HG03342 (cell line): Measurements from ENCODE around the gene TFDP2.
A peak's percentile ranks its signal among the peaks of the same experiment; 100 is the strongest.
"Not testable (repeated sequence)": the region's sequence is repeated elsewhere in the genome, so short reads cannot be mapped to it uniquely, and the experiment has no call there.

ENCODE experiments used
- ATAC-seq: cut with Tn5 transposase; IDR thresholded peaks from one replicate; pipeline ENCODE4 v1.9.1; 2021; ENCODE audit warnings: mild to moderate bottlenecking, moderate library complexity; ENCODE audit not compliant: unreplicated experiment

TFDP2 gene

GRCh38 chr3:142075656-142076055 is 73.7 kb downstream of the TFDP2 start:
- ATAC-seq, result not testable (repeated sequence)

DNA sequence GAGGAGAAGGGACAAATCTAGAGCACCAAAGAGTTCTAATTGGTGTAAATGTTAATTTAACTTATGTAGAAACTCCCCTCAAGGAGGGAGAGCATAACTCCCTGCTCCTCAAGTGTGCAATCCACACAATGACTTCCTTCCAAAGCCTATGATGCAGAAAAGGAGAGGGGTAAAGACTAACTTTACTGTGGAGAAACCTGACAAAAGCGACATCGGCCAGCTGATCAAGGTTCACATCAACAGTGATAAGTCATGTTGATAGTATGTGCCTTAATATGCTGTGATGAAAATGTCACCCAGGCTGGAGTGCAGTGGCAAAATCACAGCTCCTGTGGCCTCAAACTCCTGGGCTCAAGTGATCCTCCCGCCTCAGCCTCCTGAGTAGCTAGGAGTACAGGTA is 76.5 kb downstream of the TFDP2 start:
- no peak for ATAC-seq

DNA sequence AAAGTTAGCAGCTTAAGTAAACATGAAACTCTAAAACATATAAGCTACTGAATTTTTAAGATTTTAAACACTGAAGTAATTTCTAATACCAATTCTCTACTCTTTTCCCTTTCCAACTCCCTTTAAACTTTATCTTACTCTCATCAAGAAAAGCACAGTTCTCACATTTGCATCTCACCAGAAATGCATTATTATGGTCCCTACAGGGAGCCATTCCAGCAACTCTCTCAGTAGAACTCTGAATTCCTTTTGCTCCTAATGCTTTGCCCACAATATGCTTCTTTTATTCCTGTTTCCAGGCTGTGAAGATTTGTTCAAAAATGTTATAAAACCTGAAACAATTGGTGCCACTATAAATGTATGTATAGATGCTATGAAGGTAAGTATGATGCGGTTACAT is 83.4 kb downstream of the TFDP2 start:
- ATAC-seq, result no peak

GRCh38 chr3:142065344-142065743 is 84.0 kb downstream of the TFDP2 start:
- no peak for ATAC-seq

- ATAC-seq, result no peak
Measured at GRCh38 chr3:142064454-142064853, 84.9 kb downstream of the TFDP2 start.

DNA sequence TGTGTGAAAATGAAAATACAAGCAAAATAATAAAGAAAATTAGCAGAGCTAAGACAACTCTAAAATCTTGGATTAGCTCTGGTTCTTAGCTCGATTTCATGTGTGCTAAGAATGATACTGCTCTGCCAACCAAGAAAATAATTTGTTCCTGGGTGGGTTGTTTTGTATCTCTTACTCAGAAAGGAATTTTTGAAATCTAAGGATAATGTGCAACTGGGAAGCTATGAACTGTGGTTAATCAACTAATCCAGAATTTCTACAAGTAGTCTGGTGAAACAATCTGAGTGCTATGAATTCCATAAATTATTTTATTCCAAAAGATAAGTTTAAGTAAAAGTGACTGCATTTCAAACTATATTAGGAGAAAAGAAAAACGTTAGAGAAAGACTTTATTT is 92.0 kb downstream of the TFDP2 start:
- no peak for ATAC-seq

- no peak for ATAC-seq
Measured at GRCh38 chr3:142056656-142057330, 92.6 kb downstream of the TFDP2 start.

GRCh38 chr3:142053835-142054234 is 95.5 kb downstream of the TFDP2 start:
- no peak for ATAC-seq

DNA sequence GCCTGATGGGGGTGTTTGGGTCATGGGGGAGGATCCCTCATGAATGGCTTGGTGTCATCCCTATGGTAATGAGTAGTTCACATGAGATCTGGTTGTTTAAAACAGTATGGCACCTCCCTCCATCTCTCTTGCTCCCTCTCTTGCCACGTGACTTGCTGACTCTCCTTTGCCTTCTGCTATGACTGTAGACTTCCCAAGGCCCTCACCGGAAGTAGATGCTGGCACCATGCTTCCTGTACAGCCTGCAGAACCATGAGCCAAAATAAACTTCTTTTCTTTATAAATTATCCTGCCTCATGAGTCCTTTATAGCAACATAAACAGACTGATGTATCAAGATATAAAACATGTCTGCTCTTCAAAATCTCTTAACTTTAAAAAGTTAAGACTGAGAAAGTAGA is 96.1 kb downstream of the TFDP2 start:
- no peak for ATAC-seq

GRCh38 chr3:142051351-142051750 is 98.0 kb downstream of the TFDP2 start:
- ATAC-seq, result no peak

DNA sequence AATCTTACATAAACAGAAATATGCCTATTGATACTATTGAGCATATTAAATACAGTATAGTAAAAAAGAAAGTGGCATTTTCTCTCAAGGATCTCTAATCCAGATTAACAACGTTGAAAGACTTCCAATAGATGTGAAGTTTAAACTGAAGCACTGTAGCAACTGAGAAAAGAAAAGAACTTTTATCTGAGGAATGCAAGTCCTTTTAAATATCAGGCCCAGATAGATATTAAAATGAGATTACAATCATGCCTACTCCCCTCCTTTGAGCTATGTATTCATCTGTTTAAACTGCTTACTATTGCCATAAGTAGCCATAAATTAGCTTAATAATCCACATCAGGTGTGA is 102.3 kb downstream of the TFDP2 start:
- ATAC-seq, result no peak

DNA sequence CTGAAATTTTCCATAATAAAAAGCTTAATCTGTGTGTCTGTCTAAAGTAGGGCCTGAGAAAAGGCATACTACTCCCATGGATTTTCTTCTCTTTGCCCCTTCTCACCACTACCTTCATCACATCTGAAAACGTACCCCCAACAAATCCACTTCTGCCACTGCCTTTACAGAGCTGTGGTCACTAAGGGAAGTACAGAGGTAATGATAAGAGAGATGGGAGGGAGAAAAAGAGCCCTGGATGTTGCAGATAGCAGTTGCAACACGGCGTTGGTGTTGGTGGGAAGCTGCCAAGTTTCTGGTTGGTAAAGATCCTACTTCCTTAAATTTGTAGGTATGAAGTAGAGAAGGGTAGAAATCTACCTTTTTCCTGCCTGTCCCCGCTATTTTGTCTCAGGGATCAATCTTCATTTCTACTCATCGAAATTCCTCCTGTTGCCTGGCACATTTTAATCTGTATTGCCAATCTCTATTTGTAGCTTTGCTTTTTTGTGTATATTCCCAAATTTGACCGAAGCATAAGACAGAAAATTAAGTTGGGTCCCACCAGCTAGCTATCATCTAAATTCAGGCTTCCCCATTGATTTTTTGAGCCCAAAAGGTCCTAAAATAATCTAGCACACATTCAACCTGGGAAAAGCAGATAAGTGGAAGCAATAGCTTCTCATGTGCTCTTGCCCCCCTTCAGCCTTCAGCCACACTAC is 102.9 kb downstream of the TFDP2 start:
- no peak for ATAC-seq

DNA sequence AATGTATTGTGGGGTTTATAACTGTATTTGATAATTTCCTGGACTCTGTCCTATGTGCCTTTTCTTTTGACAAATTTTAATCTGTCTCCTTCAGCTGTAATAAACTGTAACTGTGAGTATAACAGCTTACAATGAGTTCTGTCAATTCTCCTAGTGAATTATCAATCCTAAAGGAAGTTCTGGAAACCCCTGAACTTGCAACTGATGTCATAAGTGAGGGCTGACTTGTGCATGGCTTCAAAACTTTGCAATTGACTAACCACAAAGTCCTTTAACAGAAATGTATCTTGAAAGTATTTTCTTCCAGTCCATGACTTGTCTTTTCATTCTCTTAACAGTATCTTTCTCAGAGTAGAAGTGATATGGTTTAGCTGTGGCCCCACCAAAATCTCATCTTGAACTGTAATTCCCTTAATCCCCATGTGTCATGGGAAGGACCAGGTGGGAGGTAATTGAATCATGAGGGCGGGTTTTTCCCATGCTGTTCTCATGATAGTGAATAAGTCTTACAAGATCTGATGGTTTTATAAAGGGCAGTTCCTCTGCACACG is 108.3 kb downstream of the TFDP2 start:
- ATAC-seq, result no peak

- ATAC-seq, result no peak
Measured at GRCh38 chr3:142035308-142035922, 113.9 kb downstream of the TFDP2 start.

DNA sequence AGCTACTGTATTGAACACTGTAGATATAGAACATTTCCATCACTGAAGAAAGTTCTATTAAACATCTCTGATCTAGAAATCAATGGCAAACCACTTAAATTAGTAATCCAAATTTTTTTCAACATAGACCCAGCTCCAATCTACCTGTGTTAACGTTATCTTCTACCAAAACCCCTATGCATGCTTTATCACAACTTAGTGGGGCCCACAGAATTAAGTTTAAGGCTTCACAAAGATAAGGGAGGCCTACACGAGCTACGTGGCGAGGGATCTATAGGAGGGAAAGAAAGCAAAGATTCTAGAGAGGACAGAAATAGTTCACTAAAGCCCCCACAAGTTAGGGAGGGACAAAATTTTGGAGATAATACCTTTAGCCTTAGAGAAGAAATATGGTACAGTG is 116.1 kb downstream of the TFDP2 start:
- ATAC-seq, result no peak

GRCh38 chr3:142031575-142031974 is 117.8 kb downstream of the TFDP2 start:
- no peak for ATAC-seq

- ATAC-seq, result no peak
Measured at GRCh38 chr3:142029791-142030190, 119.6 kb downstream of the TFDP2 start.

- no peak for ATAC-seq
Measured at GRCh38 chr3:142029052-142029642, 120.2 kb downstream of the TFDP2 start.

DNA sequence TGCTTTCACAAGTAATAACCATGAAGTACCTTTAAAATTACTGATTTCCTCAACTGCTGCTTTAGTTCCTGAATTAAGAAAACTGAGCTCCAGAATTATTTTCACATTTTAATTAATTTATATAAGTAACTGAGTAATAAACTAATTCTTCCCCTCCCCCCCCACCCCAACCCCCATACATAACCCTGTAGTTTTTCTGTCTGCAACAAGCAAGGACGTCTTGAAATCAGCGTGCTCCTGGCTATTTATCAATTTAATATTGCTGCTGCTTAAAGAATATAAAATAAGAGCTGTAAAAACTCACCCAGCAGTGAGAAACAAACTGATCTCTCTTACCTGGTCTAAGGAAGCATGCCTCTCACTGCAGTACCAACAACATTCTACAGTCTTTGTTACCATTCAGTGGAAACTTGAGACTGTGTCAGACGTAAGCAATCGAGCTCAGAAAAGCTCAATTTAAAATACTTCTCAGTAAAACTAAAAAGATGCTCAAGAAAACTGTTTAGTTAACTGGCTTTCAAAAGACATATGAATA is 121.0 kb downstream of the TFDP2 start:
- ATAC-seq, result peak; percentile 81

DNA sequence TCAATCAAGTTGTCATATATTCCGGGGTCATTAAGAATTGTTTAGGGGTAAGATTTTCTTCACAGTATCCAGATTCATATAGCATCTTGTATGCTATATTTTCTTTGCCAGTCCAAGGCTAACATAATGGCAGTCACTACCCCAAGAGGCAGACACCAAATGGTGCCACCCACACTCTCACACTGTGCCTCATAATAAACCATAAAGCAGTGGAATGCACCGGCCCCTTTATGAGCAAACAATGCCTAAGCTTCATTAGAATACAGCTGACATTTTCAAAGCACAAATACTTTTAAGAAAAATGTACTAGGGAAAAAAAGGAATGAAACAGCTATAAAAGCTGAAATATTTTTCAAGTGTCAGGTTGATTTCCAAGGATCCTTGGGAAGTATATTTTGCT is 121.6 kb downstream of the TFDP2 start:
- ATAC-seq, result peak; percentile 54

GRCh38 chr3:142027300-142027699 is 122.0 kb downstream of the TFDP2 start:
- no peak for ATAC-seq
